NB4 (cell line): ENCODE measurements around the gene SLC25A31.

ENCODE experiments used
- CTCF ChIP-seq: IDR thresholded peaks from one replicate; pipeline ENCODE4 v1.5.1; 2012; ENCODE audit warnings: low read depth, low read length
- MYC ChIP-seq: IDR thresholded peaks from 2 replicates; pipeline ENCODE4 v1.6.1; 2011; ENCODE audit warnings: low read depth, low read length
- POLR2A ChIP-seq: IDR thresholded peaks from 2 replicates; pipeline ENCODE4 v1.6.1; 2011; ENCODE audit warnings: mild to moderate bottlenecking; ENCODE audit not compliant: insufficient read length; ENCODE audit errors: extremely low read depth
- TF ChIP-seq, protein P1 (sequence below): IDR thresholded peaks from 2 replicates; pipeline ENCODE4 v1.6.1; 2011; ENCODE audit warnings: low read depth, low read length

DNA sequence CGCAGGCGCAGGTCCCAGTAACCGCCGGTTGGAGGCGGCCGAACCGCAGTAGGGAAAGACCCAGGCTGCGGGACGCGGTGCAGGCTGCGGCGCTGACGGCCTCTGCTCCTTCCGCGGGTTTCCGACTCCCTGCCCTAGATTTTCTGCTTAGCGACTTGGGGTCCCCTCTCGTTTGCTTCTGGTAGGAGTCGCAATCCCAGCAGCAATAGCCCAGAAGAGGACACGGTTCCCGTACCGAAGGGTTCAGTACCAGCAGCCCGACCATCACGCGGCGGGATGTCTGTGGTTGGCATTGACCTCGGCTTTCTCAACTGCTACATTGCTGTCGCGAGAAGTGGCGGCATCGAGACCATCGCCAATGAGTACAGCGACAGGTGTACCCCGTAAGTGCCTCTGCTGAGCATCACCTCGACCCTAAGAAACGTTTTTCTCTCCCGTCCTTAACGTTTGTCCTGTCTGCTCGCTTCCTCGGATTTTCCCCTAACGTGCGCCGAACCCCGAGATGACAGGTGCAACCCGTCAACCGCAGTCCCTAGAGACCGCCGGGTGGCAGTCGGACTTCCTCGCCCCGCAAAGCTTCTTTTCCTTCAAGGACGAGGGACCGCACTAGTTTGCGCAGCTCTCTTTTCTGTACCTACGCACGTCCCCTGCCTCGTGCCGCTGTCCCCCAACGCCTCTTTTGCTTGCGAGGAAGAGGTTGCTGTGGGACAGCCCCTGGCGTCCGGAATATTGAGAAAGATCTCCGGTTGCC, 52.2 kb downstream of the SLC25A31 start, which contains the start of gene HSPA4L:
- TF ChIP-seq CTCF (no peak), POLR2A (peak; percentile 78), MYC (peak; percentile 50; the same call in 1 of the 2 replicates)
- TF ChIP-seq, protein P1, sequence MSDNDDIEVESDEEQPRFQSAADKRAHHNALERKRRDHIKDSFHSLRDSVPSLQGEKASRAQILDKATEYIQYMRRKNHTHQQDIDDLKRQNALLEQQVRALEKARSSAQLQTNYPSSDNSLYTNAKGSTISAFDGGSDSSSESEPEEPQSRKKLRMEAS = peak; percentile 71
